ENCODE data around the gene PDIK1L. TPM values are rescaled to one million over a fixed set of nuclear protein-coding genes. Genes with fewer than 3 reads are reported as not detected.

The PDIK1L gene
- total and polyA plus RNA-seq, 9 of the 15 experiments (the other 6 are each of a cell fraction or from before 2014, with no cell fraction given) = 12.8 to 30.2 (median 21.5) TPM

- no peak for TF ChIP-seq ELK3 (CRISPR knock-in tag; IDR thresholded peaks at IDR 0.05)
- no peak for TF ChIP-seq MTA2 (IDR thresholded peaks at IDR 0.05; ENCODE audit: low read depth)
- TF ChIP-seq ZFP36 (IDR thresholded peaks at IDR 0.05; ENCODE audit: low read depth, low read length, partially characterized antibody) = peak; percentile 56
- TF ChIP-seq CBX8 (IDR thresholded peaks at IDR 0.05; ENCODE audit: borderline replicate concordance, extremely low read depth, low read depth, low read length, poor library complexity, severe bottlenecking) = no peak
- TF ChIP-seq C11orf30 (IDR thresholded peaks at IDR 0.05; ENCODE audit: low read depth) = no peak
- no peak for TF ChIP-seq CBFA2T3 (IDR thresholded peaks at IDR 0.05)
- TF ChIP-seq ZNF282 (CRISPR knock-in tag; IDR thresholded peaks at IDR 0.05) = no peak
- no peak; a peak in 1 of 4 replicates for TF ChIP-seq HDAC1 (IDR thresholded peaks at IDR 0.05)
- no peak for TF ChIP-seq CLOCK (CRISPR knock-in tag; IDR thresholded peaks at IDR 0.05; ENCODE audit: borderline replicate concordance)
- no peak for TF ChIP-seq ZBTB5 (IDR thresholded peaks at IDR 0.05)
- TF ChIP-seq MNT (conservative IDR thresholded peaks at IDR 0.05) = no peak
- TF ChIP-seq HDAC3 (IDR thresholded peaks at IDR 0.05; ENCODE audit: borderline replicate concordance, partially characterized antibody) = no peak
- TF ChIP-seq SFPQ (IDR thresholded peaks at IDR 0.05; ENCODE audit: low read depth, low read length) = no peak
- no peak for TF ChIP-seq ZNF174 (CRISPR knock-in tag; IDR thresholded peaks at IDR 0.05)
Observed at GRCh38 chr1:26162220-26162709, 50.6 kb downstream of the PDIK1L start (continued).
